Endothelial cell of umbilical vein (primary cell): ENCODE measurements around the gene CNR2. TPM values are rescaled to one million over a fixed set of nuclear protein-coding genes. Genes with fewer than 3 reads are reported as not detected.

Source experiments
- BruUV-seq: library from RNA; stranded (reverse); fragments of 400-500 nt; replicated peaks from 2 replicates; lab custom pipeline; 2021; lab: Mats Ljungman, UMichigan
- CTCF ChIA-PET: fragments of 300-600, 350-600 bp; sonication (Branson Sonifier 250); formaldehyde crosslinking; loops from one replicate; lab custom pipeline; 2021; ENCODE audit warnings: antibody characterized with exemption, inconsistent platforms; lab: Charles Lee
- POLR2A ChIA-PET: fragments of 300-600, 350-600 bp; sonication (Branson Sonifier 250); formaldehyde crosslinking; loops from one replicate; lab custom pipeline; 2021; ENCODE audit warnings: antibody characterized with exemption, inconsistent platforms; lab: Charles Lee
- DNase-seq: peaks from one replicate; pipeline ENCODE4 v3.0.0-alpha.2; 2011; ENCODE audit warnings: low read depth, low spot score
- FAIRE-seq: peaks from 2 replicates; lab custom pipeline; 2011; peaks lifted over from hg19 to GRCh38; lab: Jason Lieb, UNC
- H2AFZ ChIP-seq: 2 replicates; pipeline ENCODE4 v1.6.0; 2012; ENCODE audit warnings: low read depth, low read length, control low read depth, inconsistent platforms
- H3K27ac ChIP-seq: 2 replicates; pipeline ENCODE4 v1.5.1; 2011; ENCODE audit warnings: low read depth, mild to moderate bottlenecking, control low read depth, low read length, moderate library complexity; ENCODE audit not compliant: insufficient read depth
- H3K27me3 ChIP-seq, 2 experiments: 2 replicates each; pipeline versions ENCODE4 v1.6.0 to v1.6.1; 2011; ENCODE audit warnings: low read length in 2 of 2, mixed read lengths in 1 of 2; ENCODE audit not compliant: control insufficient read depth in 2 of 2, insufficient read depth in 2 of 2
- H3K36me3 ChIP-seq, 2 experiments: 2 replicates in 1 of 2; 3 replicates in 1 of 2; pipeline ENCODE4 v1.5.1; 2011; ENCODE audit warnings: low read length in 2 of 2, mild to moderate bottlenecking in 1 of 2, moderate library complexity in 1 of 2; ENCODE audit not compliant: control insufficient read depth in 2 of 2, insufficient read depth in 2 of 2; ENCODE audit errors: extremely low read depth in 1 of 2
- H3K4me1 ChIP-seq: 3 replicates; pipeline ENCODE4 v1.5.1; 2011; ENCODE audit warnings: mild to moderate bottlenecking, low read length; ENCODE audit not compliant: control insufficient read depth, insufficient read depth; ENCODE audit errors: extremely low read depth
- H3K4me2 ChIP-seq: 2 replicates; pipeline ENCODE4 v1.6.1; 2011; ENCODE audit warnings: low read length, control low read depth, mixed read lengths; ENCODE audit not compliant: insufficient read depth
- H3K4me3 ChIP-seq, 3 experiments: fragments of 200-600 bp in 1 of 3; sonication (generic), shearing (Covaris generic) in 1 of 3; replicated peaks in 1 of 3; 2 replicates each; pipeline ENCODE4 v1.5.1; 2011 to 2016; ENCODE audit warnings: control low read depth in 3 of 3, low read length in 3 of 3, mild to moderate bottlenecking in 2 of 3, inconsistent platforms in 1 of 3, low read depth in 1 of 3, moderate library complexity in 1 of 3; ENCODE audit not compliant: insufficient read depth in 1 of 3
- H3K79me2 ChIP-seq: 2 replicates; pipeline ENCODE4 v1.6.0; 2012; ENCODE audit warnings: low read length, inconsistent platforms; ENCODE audit not compliant: control insufficient read depth, insufficient read depth
- H3K9ac ChIP-seq: replicated peaks from 2 replicates; pipeline ENCODE3; 2011; ENCODE audit warnings: low read length, control low read depth; ENCODE audit not compliant: insufficient read depth; ENCODE audit errors: extremely low read depth
- H3K9me1 ChIP-seq: replicated peaks from 3 replicates; pipeline ENCODE4 v1.6.0; 2011; ENCODE audit warnings: mild to moderate bottlenecking, low read length; ENCODE audit not compliant: control insufficient read depth, insufficient read depth; ENCODE audit errors: extremely low read depth
- H3K9me3 ChIP-seq: replicated peaks from 2 replicates; pipeline ENCODE4 v1.5.1; 2012; ENCODE audit warnings: low read length, inconsistent platforms; ENCODE audit not compliant: control insufficient read depth, insufficient read depth
- H4K20me1 ChIP-seq: replicated peaks from 2 replicates; pipeline ENCODE3; 2011; ENCODE audit warnings: mild to moderate bottlenecking, low read length; ENCODE audit not compliant: control insufficient read depth, insufficient read depth; ENCODE audit errors: extremely low read depth
- CTCF ChIP-seq, 2 donors: IDR thresholded peaks; 1 replicate in 1 of 2; 2 replicates in 1 of 2; pipeline ENCODE4 v1.5.1; 2011; ENCODE audit warnings: low read length in 2 of 2, mild to moderate bottlenecking in 2 of 2, moderate library complexity in 2 of 2, control low read depth in 1 of 2, inconsistent platforms in 1 of 2, low read depth in 1 of 2; ENCODE audit not compliant: insufficient read depth in 1 of 2; ENCODE audit errors: extremely low read depth in 1 of 2
- EZH2 ChIP-seq: IDR thresholded peaks from 2 replicates; pipeline ENCODE4 v1.6.1; 2012; ENCODE audit warnings: borderline replicate concordance, low read depth, mild to moderate bottlenecking, moderate library complexity, low read length, inconsistent platforms; ENCODE audit not compliant: severe bottlenecking
- FOS ChIP-seq: IDR thresholded peaks from 2 replicates; pipeline ENCODE4 v1.6.1; 2011; ENCODE audit warnings: mild to moderate bottlenecking, low read length, moderate library complexity, borderline replicate concordance; ENCODE audit not compliant: insufficient read depth
- JUN ChIP-seq: IDR thresholded peaks from 2 replicates; pipeline ENCODE4 v1.6.1; 2011; ENCODE audit warnings: borderline replicate concordance, low read depth; ENCODE audit not compliant: insufficient read length, insufficient read depth
- MAX ChIP-seq: IDR thresholded peaks from 2 replicates; pipeline ENCODE4 v1.6.1; 2011; ENCODE audit not compliant: insufficient read depth, insufficient read length
- MYC ChIP-seq: IDR thresholded peaks from one replicate; pipeline ENCODE4 v1.6.1; 2011; ENCODE audit warnings: mild to moderate bottlenecking, low read depth, low read length
- POLR2A ChIP-seq: IDR thresholded peaks from 2 replicates; pipeline ENCODE4 v1.6.1; 2012; ENCODE audit warnings: low read depth, mild to moderate bottlenecking, control low read depth, low read length
- POLR2AphosphoS5 ChIP-seq: IDR thresholded peaks from 2 replicates; pipeline ENCODE4 v1.6.1; 2012; ENCODE audit warnings: low read depth, mild to moderate bottlenecking, control low read depth, low read length, moderate library complexity; ENCODE audit not compliant: insufficient read depth
- dilution Hi-C: fragments of 300-500 bp; cut with MboI; formaldehyde crosslinking; loops from one replicate; pipeline ENCODE4 v1.15.0; 2019; ENCODE audit warnings: low sequenced_read_pairs; ENCODE audit not compliant: extremely low pct_ligation_motif_present
- intact Hi-C: fragments of 100-400 bp; cut with micrococcal nuclease; formaldehyde crosslinking; loops from one replicate; pipeline ENCODE4 v1.10.0; 2022
- polyA plus RNA-seq, 4 experiments: library from polyadenylated mRNA; depleted of rRNA in 3 of 4; stranded (reverse) in 3 of 4; unstranded in 1 of 4; fragments of >200 nt; gene quantifications; 2 replicates each; pipeline versions ENCODE4 v1.2.1 to v1.2.3, GENCODE V29; 2011 to 2012; ENCODE audit warnings: missing spikeins in 1 of 4
- total RNA-seq: library from RNA; stranded (reverse); gene quantifications from 2 replicates; pipeline ENCODE4 v1.2.3, GENCODE V29; 2021

The CNR2 gene
- total and polyA plus RNA-seq, 2 donors (not counting 3 experiments of a cell fraction or from before 2014, with no cell fraction given), result not detected

GRCh38 chr1:23905461-23906025 lies 7.6 kb downstream of the CNR2 start:
- no peak for DNase-seq
- Histone ChIP-seq H2AFZ (no peak overlapping the region), H3K4me3 (no peak overlapping the region), H3K4me2 (no peak overlapping the region), H3K9me1 (no peaks in the 10 kb centered on the region), H4K20me1 (no peaks in the 10 kb centered on the region), H3K9ac (no peak overlapping the region), H3K27me3 (peaks cover 41% of the 10 kb centered on the region in 2 experiments), H3K36me3 (no peaks in the 10 kb centered on the region), H3K79me2 (no peaks in the 10 kb centered on the region), H3K9me3 (no peaks in the 10 kb centered on the region), H3K4me1 (no peaks in the 10 kb centered on the region), H3K27ac (no peak overlapping the region)
- intact Hi-C loops (no loop called here), dilution Hi-C loops (no loop called here)
- TF ChIP-seq EZH2 (no peak), POLR2A (no peak)
- no peak for FAIRE-seq
- ChIA-PET POLR2A (no interaction called here), CTCF (interaction anchor here (1.2 kb wide), 1 partner anchor 11 kb away, joined by 4 read pairs; no protein-coding TSS in a partner anchor)
- no TSS peak for BruUV-seq

- BruUV-seq, result no TSS peak
- peaks cover 41% of the 10 kb centered on the region in 2 experiments for H3K27me3 ChIP-seq
- H3K4me3 ChIP-seq, result no peak overlapping the region
- intact Hi-C loops, result no loop called here
- no peaks in the 10 kb centered on the region for H3K79me2 ChIP-seq
- ChIA-PET POLR2A (no interaction called here), CTCF (interaction anchor here (1.2 kb wide), 1 partner anchor 11 kb away, joined by 4 read pairs; no protein-coding TSS in a partner anchor)
- no peak for FAIRE-seq
- no peak overlapping the region for H2AFZ ChIP-seq
- dilution Hi-C loops, result no loop called here
- H3K4me2 ChIP-seq, result no peak overlapping the region
- H3K36me3 ChIP-seq, result no peaks in the 10 kb centered on the region
- H3K4me1 ChIP-seq, result no peaks in the 10 kb centered on the region
- no peaks in the 10 kb centered on the region for H3K9me3 ChIP-seq
- H3K9ac ChIP-seq, result no peak overlapping the region
- H3K9me1 ChIP-seq, result no peaks in the 10 kb centered on the region
- DNase-seq, result no peak
- TF ChIP-seq CTCF (IDR thresholded peaks at IDR 0.05; ENCODE audit: extremely low read depth in 1 of 2, insufficient read depth in 1 of 2, low read depth in 1 of 2, low read length in 2 of 2) (no peak), POLR2A (no peak), JUN (no peak), EZH2 (no peak), FOS (no peak), POLR2AphosphoS5 (no peak), MAX (no peak), MYC (no peak)
- no peak overlapping the region for H3K27ac ChIP-seq
- H4K20me1 ChIP-seq, result no peaks in the 10 kb centered on the region
These were observed 8.3 kb downstream of the CNR2 start for GRCh38 chr1:23904748-23905357.
